Astrocyte (in vitro differentiated cells and primary cell): ENCODE results near the gene SLC44A5.

ENCODE experiments used
- EZH2 ChIP-seq: IDR thresholded peaks from 2 replicates; pipeline ENCODE4 v1.6.1; 2012; ENCODE audit warnings: mild to moderate bottlenecking, low read length, inconsistent platforms; ENCODE audit not compliant: insufficient read depth
- TF ChIP-seq, protein P1 (sequence below): IDR thresholded peaks from 2 replicates; pipeline ENCODE4 v1.5.1; 2011; ENCODE audit warnings: low read depth, mild to moderate bottlenecking, inconsistent platforms, low read length, moderate library complexity; ENCODE audit not compliant: insufficient read depth

DNA sequence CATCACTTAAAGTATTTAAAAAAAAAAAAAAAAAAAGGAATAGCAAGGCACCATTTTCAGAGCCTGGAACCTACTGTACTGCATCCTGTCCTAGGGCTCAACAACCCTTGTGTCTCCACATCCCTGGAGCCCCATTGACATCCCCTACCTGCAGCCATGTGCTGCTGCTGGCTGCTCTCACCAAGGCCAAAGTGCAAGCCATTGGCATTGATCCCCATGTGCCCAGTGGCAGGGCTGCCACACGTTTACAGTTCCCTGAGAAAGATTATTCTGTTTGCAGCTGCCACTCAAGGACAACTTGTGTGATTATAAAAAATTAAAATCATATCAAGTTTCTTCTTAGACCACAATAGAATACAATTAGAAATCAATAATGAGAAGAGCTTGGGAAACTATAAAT is 346.8 kb downstream of the SLC44A5 start:
- TF ChIP-seq, protein P1, sequence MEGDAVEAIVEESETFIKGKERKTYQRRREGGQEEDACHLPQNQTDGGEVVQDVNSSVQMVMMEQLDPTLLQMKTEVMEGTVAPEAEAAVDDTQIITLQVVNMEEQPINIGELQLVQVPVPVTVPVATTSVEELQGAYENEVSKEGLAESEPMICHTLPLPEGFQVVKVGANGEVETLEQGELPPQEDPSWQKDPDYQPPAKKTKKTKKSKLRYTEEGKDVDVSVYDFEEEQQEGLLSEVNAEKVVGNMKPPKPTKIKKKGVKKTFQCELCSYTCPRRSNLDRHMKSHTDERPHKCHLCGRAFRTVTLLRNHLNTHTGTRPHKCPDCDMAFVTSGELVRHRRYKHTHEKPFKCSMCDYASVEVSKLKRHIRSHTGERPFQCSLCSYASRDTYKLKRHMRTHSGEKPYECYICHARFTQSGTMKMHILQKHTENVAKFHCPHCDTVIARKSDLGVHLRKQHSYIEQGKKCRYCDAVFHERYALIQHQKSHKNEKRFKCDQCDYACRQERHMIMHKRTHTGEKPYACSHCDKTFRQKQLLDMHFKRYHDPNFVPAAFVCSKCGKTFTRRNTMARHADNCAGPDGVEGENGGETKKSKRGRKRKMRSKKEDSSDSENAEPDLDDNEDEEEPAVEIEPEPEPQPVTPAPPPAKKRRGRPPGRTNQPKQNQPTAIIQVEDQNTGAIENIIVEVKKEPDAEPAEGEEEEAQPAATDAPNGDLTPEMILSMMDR = no peak
- TF ChIP-seq EZH2 = no peak
